Measurements from ENCODE around the gene GFPT2.

DNA sequence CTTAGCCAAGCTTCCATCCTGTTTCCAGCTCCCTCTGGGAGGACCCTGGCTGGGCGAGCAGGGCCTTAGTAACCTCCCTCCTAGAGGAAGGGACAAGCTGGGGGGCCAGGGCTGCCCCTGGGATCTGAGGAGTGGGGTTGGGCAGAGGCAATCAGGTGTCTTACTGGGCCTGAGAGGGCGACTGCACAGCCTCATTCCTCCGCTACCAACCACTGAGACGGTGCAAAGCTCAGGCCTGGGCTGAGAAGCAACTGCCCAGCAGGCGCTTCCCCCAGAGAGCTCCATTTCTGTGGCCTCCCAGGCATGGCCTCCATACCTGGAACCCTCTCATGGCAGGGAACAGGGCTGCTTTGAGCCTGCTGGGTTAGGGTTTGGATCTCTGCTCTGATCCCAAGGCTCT, 18.8 kb upstream of the GFPT2 start:
- TF ChIP-seq, protein P1, sequence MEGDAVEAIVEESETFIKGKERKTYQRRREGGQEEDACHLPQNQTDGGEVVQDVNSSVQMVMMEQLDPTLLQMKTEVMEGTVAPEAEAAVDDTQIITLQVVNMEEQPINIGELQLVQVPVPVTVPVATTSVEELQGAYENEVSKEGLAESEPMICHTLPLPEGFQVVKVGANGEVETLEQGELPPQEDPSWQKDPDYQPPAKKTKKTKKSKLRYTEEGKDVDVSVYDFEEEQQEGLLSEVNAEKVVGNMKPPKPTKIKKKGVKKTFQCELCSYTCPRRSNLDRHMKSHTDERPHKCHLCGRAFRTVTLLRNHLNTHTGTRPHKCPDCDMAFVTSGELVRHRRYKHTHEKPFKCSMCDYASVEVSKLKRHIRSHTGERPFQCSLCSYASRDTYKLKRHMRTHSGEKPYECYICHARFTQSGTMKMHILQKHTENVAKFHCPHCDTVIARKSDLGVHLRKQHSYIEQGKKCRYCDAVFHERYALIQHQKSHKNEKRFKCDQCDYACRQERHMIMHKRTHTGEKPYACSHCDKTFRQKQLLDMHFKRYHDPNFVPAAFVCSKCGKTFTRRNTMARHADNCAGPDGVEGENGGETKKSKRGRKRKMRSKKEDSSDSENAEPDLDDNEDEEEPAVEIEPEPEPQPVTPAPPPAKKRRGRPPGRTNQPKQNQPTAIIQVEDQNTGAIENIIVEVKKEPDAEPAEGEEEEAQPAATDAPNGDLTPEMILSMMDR (conservative IDR thresholded peaks at IDR 0.05; ENCODE audit: low read depth, low read length) = no peak
- no peak for TF ChIP-seq SMC3 (IDR thresholded peaks at IDR 0.05; ENCODE audit: low read depth, low read length)
- no peak for TF ChIP-seq CEBPB (IDR thresholded peaks at IDR 0.05; ENCODE audit: low read depth, low read length)
- TF ChIP-seq CHD1 (IDR thresholded peaks at IDR 0.05; ENCODE audit: low read depth, low read length) = no peak
- no peak for TF ChIP-seq RAD21 (IDR thresholded peaks at IDR 0.05; ENCODE audit: low read length)
- no peak for TF ChIP-seq RCOR1 (IDR thresholded peaks at IDR 0.05; ENCODE audit: insufficient replicate concordance, low read length)
- TF ChIP-seq POLR2A (IDR thresholded peaks at IDR 0.05; ENCODE audit: low read depth, low read length) = no peak
- TF ChIP-seq BHLHE40 (IDR thresholded peaks at IDR 0.05; ENCODE audit: low read depth, low read length) = no peak
- TF ChIP-seq, protein P2, sequence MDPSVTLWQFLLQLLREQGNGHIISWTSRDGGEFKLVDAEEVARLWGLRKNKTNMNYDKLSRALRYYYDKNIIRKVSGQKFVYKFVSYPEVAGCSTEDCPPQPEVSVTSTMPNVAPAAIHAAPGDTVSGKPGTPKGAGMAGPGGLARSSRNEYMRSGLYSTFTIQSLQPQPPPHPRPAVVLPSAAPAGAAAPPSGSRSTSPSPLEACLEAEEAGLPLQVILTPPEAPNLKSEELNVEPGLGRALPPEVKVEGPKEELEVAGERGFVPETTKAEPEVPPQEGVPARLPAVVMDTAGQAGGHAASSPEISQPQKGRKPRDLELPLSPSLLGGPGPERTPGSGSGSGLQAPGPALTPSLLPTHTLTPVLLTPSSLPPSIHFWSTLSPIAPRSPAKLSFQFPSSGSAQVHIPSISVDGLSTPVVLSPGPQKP (IDR thresholded peaks at IDR 0.05; ENCODE audit: borderline replicate concordance, low read depth, low read length) = no peak

Measured in IMR-90 (cell line).